Neuronal stem cell (in vitro differentiated cells): ENCODE data around the gene MZT2A.
"Not testable (repeated sequence)": the region's sequence is repeated elsewhere in the genome, so short reads cannot be mapped to it uniquely, and the experiment has no call there.

Experiments used
- DNase-seq: peaks from one replicate; pipeline ENCODE4 v3.0.0-alpha.2; 2013; ENCODE audit warnings: low spot score
- H2AFZ ChIP-seq: one replicate; pipeline ENCODE4 v1.6.1; 2013; ENCODE audit warnings: mild to moderate bottlenecking, low read length, inconsistent platforms
- H2AK5ac ChIP-seq: 2 replicates; pipeline ENCODE4 v1.6.1; 2013; ENCODE audit warnings: low read depth, mild to moderate bottlenecking, inconsistent platforms, low read length, moderate library complexity, mixed read lengths
- H2BK120ac ChIP-seq: 2 replicates; pipeline ENCODE4 v1.6.1; 2013; ENCODE audit warnings: low read depth, mild to moderate bottlenecking, inconsistent platforms, low read length, moderate library complexity, mixed read lengths
- H2BK12ac ChIP-seq: one replicate; pipeline ENCODE4 v1.6.1; 2013; ENCODE audit warnings: low read length, inconsistent platforms
- H2BK15ac ChIP-seq: 2 replicates; pipeline ENCODE4 v1.6.1; 2013; ENCODE audit warnings: mild to moderate bottlenecking, low read length, inconsistent platforms, mixed read lengths
- H2BK5ac ChIP-seq: one replicate; pipeline ENCODE4 v1.6.1; 2013; ENCODE audit warnings: inconsistent platforms, mild to moderate bottlenecking, low read length, moderate library complexity
- H3K14ac ChIP-seq: one replicate; pipeline ENCODE4 v1.6.1; 2013; ENCODE audit warnings: low read length, inconsistent platforms
- H3K18ac ChIP-seq: 2 replicates; pipeline ENCODE4 v1.6.1; 2013; ENCODE audit warnings: low read length, inconsistent platforms
- H3K23ac ChIP-seq: 2 replicates; pipeline ENCODE4 v1.6.1; 2013; ENCODE audit warnings: low read depth, mild to moderate bottlenecking, mixed read lengths, low read length, inconsistent platforms; ENCODE audit not compliant: poor library complexity
- H3K27ac ChIP-seq: replicated peaks from 3 replicates; pipeline ENCODE4 v1.5.1; 2013; ENCODE audit warnings: low read length, inconsistent platforms
- H3K27me3 ChIP-seq, 3 experiments: 2 replicates each; pipeline ENCODE4 v1.6.1; 2013; ENCODE audit warnings: low read length in 3 of 3, mild to moderate bottlenecking in 2 of 3, inconsistent platforms in 1 of 3, low read depth in 1 of 3, mixed read lengths in 1 of 3, moderate library complexity in 1 of 3; ENCODE audit not compliant: control insufficient read depth in 3 of 3, insufficient read depth in 3 of 3
- H3K36me3 ChIP-seq, 2 donors: replicated peaks in 1 of 2; 2 replicates each; pipeline ENCODE4 v1.6.1; 2013; ENCODE audit warnings: low read length in 2 of 2; ENCODE audit not compliant: control insufficient read depth in 2 of 2, insufficient read depth in 2 of 2
- H3K4ac ChIP-seq: 2 replicates; pipeline ENCODE4 v1.6.1; 2013; ENCODE audit warnings: inconsistent platforms, mild to moderate bottlenecking, low read length, moderate library complexity
- H3K4me1 ChIP-seq, 2 donors: 1 replicate in 1 of 2; 2 replicates in 1 of 2; pipeline ENCODE4 v1.6.1; 2013; ENCODE audit warnings: low read length in 2 of 2, low read depth in 1 of 2; ENCODE audit not compliant: control insufficient read depth in 2 of 2, insufficient read depth in 1 of 2
- H3K4me2 ChIP-seq: one replicate; pipeline ENCODE4 v1.6.1; 2013; ENCODE audit warnings: mild to moderate bottlenecking, low read length, inconsistent platforms; ENCODE audit not compliant: insufficient read depth, poor library complexity, severe bottlenecking
- H3K4me3 ChIP-seq, 2 donors: 2 replicates each; pipeline ENCODE4 v1.5.1; 2013; ENCODE audit warnings: low read length in 2 of 2, mild to moderate bottlenecking in 2 of 2, inconsistent platforms in 1 of 2, moderate library complexity in 1 of 2
- H3K79me1 ChIP-seq: one replicate; pipeline ENCODE4 v1.6.1; 2013; ENCODE audit warnings: low read depth, mild to moderate bottlenecking, inconsistent platforms, low read length, moderate library complexity
- H3K9ac ChIP-seq: one replicate; pipeline ENCODE4 v1.6.1; 2013; ENCODE audit warnings: mild to moderate bottlenecking, low read depth, low read length, inconsistent platforms; ENCODE audit not compliant: poor library complexity
- H3K9me3 ChIP-seq, 2 donors: replicated peaks in 1 of 2; 2 replicates each; pipeline versions ENCODE3 to v1.6.1; 2013; ENCODE audit warnings: low read length in 2 of 2, mild to moderate bottlenecking in 2 of 2, inconsistent platforms in 1 of 2, low read depth in 1 of 2, mixed read lengths in 1 of 2, moderate library complexity in 1 of 2; ENCODE audit not compliant: control insufficient read depth in 2 of 2, insufficient read depth in 1 of 2
- H4K8ac ChIP-seq: one replicate; pipeline ENCODE4 v1.6.1; 2013; ENCODE audit warnings: low read depth, mild to moderate bottlenecking, inconsistent platforms, low read length, moderate library complexity
- H4K91ac ChIP-seq: one replicate; pipeline ENCODE4 v1.6.1; 2013; ENCODE audit warnings: low read length, low read depth, mild to moderate bottlenecking, inconsistent platforms; ENCODE audit not compliant: poor library complexity
- WGBS, 2 donors: extraction: QIAGEN DNeasy Blood & Tissue Kit; methylation state at CpG; one replicate each; pipeline ENCODE4 v1.1.7; 2013; ENCODE audit warnings: missing lambda C conversion rate in 2 of 2, mixed read lengths in 1 of 2; ENCODE audit not compliant: insufficient read length in 2 of 2, insufficient replicate concordance in 1 of 2; ENCODE audit errors: extremely low coverage in 2 of 2; 5-methylcytosine and 5-hydroxymethylcytosine counted together

MZT2A gene

DNA sequence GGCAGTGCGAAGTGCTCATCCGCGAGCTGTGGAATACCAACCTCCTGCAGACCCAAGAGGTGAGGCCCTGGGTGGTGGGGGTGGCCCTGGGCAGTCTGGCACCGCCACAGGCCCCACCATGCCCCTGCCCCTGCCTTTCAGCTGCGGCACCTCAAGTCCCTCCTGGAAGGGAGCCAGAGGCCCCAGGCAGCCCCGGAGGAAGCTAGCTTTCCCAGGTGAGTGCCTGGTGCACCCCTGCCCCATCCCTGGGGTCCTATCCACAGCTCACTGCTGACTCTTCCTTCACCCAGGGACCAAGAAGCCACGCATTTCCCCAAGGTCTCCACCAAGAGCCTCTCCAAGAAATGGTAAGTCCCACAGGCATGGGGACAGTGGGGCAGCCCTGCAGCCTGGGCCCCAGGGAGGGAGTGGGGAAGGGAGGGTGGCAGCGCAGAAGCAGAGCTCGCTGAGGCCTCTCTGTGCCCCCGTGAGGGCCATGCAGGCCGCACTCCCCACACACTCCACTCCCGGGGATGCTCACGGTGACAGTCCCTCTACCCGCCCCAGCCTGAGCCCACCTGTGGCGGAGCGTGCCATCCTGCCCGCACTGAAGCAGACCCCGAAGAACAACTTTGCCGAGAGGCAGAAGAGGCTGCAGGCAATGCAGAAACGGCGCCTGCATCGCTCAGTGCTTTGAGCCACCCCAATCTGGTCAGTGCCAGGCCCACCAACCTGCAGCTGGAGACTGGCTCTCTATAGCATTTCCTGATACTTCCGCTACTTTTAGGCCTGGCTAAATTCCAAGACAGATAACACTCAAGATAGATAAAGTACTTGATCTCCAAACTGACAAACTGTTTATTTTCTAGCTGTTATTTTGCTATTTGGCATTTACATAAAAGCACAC is 40.8 kb upstream of the MZT2A start:
- H3K4ac ChIP-seq, H3K4me2 ChIP-seq, H3K27me3 ChIP-seq, H3K79me1 ChIP-seq, H3K9me3 ChIP-seq, H2AK5ac ChIP-seq, DNase-seq, H4K91ac ChIP-seq, H2AFZ ChIP-seq, H3K23ac ChIP-seq, H2BK120ac ChIP-seq, H3K36me3 ChIP-seq, H3K4me1 ChIP-seq, H3K18ac ChIP-seq, H2BK12ac ChIP-seq, H2BK5ac ChIP-seq, H2BK15ac ChIP-seq, H3K4me3 ChIP-seq, H3K14ac ChIP-seq, H3K9ac ChIP-seq, H3K27ac ChIP-seq, H4K8ac ChIP-seq: not testable (repeated sequence)
- no CpG with 5 or more reads among the region's 23 CpGs for WGBS, 2 donors

DNA sequence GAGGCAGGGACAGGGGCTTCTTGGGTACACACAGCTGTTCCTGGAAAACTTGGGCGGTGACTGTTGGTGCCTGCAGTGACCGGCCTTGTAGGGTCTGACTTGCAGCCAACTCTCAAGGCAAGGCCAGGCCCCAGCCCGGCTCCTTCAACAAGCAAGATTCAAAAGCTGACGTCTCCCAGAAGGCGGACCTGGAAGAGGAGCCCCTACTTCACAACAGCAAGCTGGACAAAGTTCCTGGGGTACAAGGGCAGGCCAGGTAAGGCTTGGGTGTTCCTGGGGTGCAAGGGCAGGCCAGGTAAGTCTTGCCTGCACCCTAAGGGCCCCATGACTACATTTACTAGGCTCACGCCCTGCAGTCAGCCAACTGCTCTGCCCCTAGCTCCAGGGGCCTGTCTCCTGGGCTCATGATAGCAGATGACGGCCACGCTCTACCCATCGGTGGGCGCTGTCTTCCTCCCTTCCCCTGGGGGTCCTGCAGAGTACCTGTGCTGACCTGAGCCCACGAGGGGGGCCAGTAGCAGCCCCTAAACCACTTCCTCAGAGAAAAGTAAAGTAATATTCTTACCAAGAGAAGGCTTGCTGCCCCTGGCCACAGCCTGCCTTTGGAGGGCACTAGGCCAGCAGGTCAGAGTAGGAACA is 39.5 kb upstream of the MZT2A start:
- H3K18ac ChIP-seq, H3K14ac ChIP-seq, H2BK12ac ChIP-seq, H3K9me3 ChIP-seq, H3K4me2 ChIP-seq, H3K79me1 ChIP-seq, H3K27me3 ChIP-seq, H3K27ac ChIP-seq, H2BK15ac ChIP-seq, H3K4me3 ChIP-seq, H4K8ac ChIP-seq, H2BK120ac ChIP-seq, DNase-seq, H3K9ac ChIP-seq, H4K91ac ChIP-seq, H2AFZ ChIP-seq, H3K4ac ChIP-seq, H2BK5ac ChIP-seq, H3K4me1 ChIP-seq, H2AK5ac ChIP-seq, H3K36me3 ChIP-seq, H3K23ac ChIP-seq: not testable (repeated sequence)
- WGBS, 2 donors: no CpG with 5 or more reads among the region's 11 CpGs

DNA sequence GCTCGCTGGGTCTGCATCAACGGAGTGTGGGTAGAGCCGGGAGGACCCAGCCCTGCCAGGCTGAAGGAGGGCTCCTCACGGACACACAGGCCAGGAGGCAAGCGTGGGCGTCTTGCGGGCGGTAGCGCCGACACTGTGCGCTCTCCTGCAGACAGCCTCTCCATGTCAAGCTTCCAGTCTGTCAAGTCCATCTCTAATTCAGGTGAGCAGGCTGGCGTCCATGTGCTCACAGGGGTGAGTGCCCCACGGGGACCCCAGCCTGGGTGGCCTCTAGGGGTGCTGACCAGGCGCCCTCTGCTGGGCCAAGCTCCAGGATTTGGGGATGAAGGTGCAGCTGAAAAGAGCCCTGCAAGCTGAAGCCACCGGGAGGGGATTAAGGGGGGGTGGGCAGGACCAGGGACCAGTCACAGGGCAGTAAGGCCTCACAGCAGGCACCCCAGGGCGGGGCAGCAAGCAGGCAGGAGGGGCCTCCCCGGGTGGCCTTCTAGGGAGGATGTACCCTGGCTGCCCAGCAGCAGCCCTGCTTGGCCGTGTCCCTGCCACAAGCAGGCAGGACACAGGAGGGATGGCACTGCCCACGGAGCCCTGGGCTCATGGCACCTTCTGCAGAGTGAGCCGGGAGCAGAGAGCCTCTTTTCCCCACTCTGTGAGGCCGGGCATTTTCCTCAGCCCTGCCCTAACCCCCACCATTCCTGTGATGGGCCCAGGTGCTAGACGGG is 38.6 kb upstream of the MZT2A start:
- not testable (repeated sequence) for H4K91ac ChIP-seq, H3K23ac ChIP-seq, H2BK5ac ChIP-seq, H4K8ac ChIP-seq, H2AK5ac ChIP-seq, H3K4me3 ChIP-seq, H3K27ac ChIP-seq, H3K79me1 ChIP-seq, H3K4me2 ChIP-seq, H3K4ac ChIP-seq, H2BK15ac ChIP-seq, DNase-seq, H2BK120ac ChIP-seq, H2AFZ ChIP-seq, H3K27me3 ChIP-seq, H3K14ac ChIP-seq, H3K9ac ChIP-seq, H3K18ac ChIP-seq, H3K36me3 ChIP-seq, H2BK12ac ChIP-seq, H3K9me3 ChIP-seq, H3K4me1 ChIP-seq
- WGBS, 2 donors: no CpG with 5 or more reads among the region's 22 CpGs

DNA sequence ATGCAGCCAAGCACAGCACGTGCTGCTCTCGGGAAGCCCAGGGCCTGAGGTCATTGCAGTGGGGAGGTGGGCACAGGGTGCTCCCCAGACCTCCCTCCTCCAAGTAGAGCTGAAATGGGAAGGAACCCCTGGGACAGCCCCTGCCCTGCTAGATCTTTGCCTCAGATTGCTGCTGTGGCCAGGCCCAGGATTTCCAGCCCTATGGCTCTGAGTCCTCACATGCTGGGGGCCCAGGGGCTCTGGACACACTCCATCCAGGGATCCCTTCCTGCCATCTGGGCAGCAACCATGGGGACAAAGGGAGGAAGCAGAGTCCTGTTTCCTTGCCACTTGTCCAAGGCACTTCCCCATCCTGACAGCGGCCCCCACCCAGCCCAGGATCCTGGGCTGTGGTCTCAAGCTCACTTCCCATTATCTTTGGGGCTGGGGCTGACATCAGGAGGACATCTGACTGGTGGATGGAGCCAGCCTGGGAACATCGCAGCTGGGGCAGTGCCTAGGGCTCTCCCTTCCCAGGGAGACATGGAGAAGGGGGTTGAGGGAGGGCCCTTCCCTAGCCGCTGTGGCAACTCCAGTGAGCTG is 37.8 kb upstream of the MZT2A start:
- not testable (repeated sequence) for H4K91ac ChIP-seq, H2BK15ac ChIP-seq, H3K4me1 ChIP-seq, H2AFZ ChIP-seq, H3K14ac ChIP-seq, H4K8ac ChIP-seq, DNase-seq, H3K79me1 ChIP-seq, H3K27me3 ChIP-seq, H2BK5ac ChIP-seq, H2BK120ac ChIP-seq, H3K4ac ChIP-seq, H2BK12ac ChIP-seq, H3K36me3 ChIP-seq, H3K4me2 ChIP-seq, H3K4me3 ChIP-seq, H3K18ac ChIP-seq, H3K23ac ChIP-seq, H3K27ac ChIP-seq, H3K9me3 ChIP-seq, H2AK5ac ChIP-seq
- WGBS, 2 donors: no CpG with 5 or more reads among the region's 5 CpGs
- peak overlapping the region; percentile 30 for H3K9ac ChIP-seq
